ENCODE measurements around the gene PRDX5. TPM values are rescaled to one million over a fixed set of nuclear protein-coding genes. Genes with fewer than 3 reads are reported as not detected.

The PRDX5 gene
- total RNA-seq, 1 experiment from 2014 or later = 228 TPM

- H2BK12ac ChIP-seq (ENCODE audit: insufficient read length, low read depth, low read length) = no peak overlapping the region
- no peaks in the 10 kb centered on the region for H3K79me2 ChIP-seq (ENCODE audit: insufficient read depth, low read length)
- Mint-ChIP-seq H3K27me3 (ENCODE audit: low read depth) (no peaks in the 10 kb centered on the region), H3K36me3 (ENCODE audit: insufficient read depth in 1 of 3, low read depth in 3 of 3) (no peaks in the 10 kb centered on the region; a peak in 1 of 7 replicates), H3K4me1 (peaks cover 14 to 29% of the 10 kb centered on the region in 2 experiments), H3K4me3 (no peak overlapping the region), H3K27ac (peak overlapping the region in 2 of 3 experiments; percentile 44; a peak in 1 of 7 replicates), H3K9me3 (no peaks in the 10 kb centered on the region)
- H3K23me2 ChIP-seq (ENCODE audit: insufficient read length, low read depth, low read length, poor library complexity, severe bottlenecking) = peaks cover 4% of the 10 kb centered on the region
- TF ChIP-seq, protein P1, sequence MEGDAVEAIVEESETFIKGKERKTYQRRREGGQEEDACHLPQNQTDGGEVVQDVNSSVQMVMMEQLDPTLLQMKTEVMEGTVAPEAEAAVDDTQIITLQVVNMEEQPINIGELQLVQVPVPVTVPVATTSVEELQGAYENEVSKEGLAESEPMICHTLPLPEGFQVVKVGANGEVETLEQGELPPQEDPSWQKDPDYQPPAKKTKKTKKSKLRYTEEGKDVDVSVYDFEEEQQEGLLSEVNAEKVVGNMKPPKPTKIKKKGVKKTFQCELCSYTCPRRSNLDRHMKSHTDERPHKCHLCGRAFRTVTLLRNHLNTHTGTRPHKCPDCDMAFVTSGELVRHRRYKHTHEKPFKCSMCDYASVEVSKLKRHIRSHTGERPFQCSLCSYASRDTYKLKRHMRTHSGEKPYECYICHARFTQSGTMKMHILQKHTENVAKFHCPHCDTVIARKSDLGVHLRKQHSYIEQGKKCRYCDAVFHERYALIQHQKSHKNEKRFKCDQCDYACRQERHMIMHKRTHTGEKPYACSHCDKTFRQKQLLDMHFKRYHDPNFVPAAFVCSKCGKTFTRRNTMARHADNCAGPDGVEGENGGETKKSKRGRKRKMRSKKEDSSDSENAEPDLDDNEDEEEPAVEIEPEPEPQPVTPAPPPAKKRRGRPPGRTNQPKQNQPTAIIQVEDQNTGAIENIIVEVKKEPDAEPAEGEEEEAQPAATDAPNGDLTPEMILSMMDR (conservative IDR thresholded peaks at IDR 0.05) = no peak
- H2AK5ac ChIP-seq (ENCODE audit: insufficient read length, low read length) = no peak overlapping the region
- H2BK15ac ChIP-seq (ENCODE audit: low read depth, low read length) = no peak overlapping the region
- no peak overlapping the region for H4K91ac ChIP-seq (ENCODE audit: insufficient read length, low read depth, low read length)
- H2AFZ ChIP-seq (ENCODE audit: low read length) = no peak overlapping the region
- H3K56ac ChIP-seq (ENCODE audit: insufficient read length, low read depth, low read length) = no peak overlapping the region
- H3K23ac ChIP-seq (ENCODE audit: insufficient read length, low read depth, low read length) = no peak overlapping the region
- H4K20me1 ChIP-seq (ENCODE audit: control insufficient read depth, insufficient read depth, insufficient read length) = no peaks in the 10 kb centered on the region
- no peak overlapping the region for H2BK5ac ChIP-seq (ENCODE audit: insufficient read length, low read length)
- DNase-seq = no peak
- H3K9ac ChIP-seq (ENCODE audit: extremely low read depth, insufficient read length, low read length) = no peak overlapping the region
- H3K79me1 ChIP-seq (ENCODE audit: insufficient read depth, low read depth, low read length, poor library complexity, severe bottlenecking) = no peaks in the 10 kb centered on the region
- H3K27ac ChIP-seq (ENCODE audit: insufficient read length, low read depth, low read length) = no peak overlapping the region
- no peak overlapping the region for H2BK120ac ChIP-seq (ENCODE audit: low read depth, low read length, poor library complexity, severe bottlenecking)
- no peaks in the 10 kb centered on the region for H3K9me3 ChIP-seq (ENCODE audit: control insufficient read depth, low read depth, low read length)
- H3T11ph ChIP-seq (ENCODE audit: low read length) = no peak overlapping the region
- H3K14ac ChIP-seq (ENCODE audit: insufficient read depth, low read length) = no peak overlapping the region
- no peaks in the 10 kb centered on the region; the same call in 1 of the 2 replicates for H3K27me3 ChIP-seq (ENCODE audit: insufficient read depth, low read length)
- peaks cover 2% of the 10 kb centered on the region; the same call in 1 of the 2 replicates for H3K4me1 ChIP-seq (ENCODE audit: insufficient read depth, low read length)
- H3K18ac ChIP-seq (ENCODE audit: insufficient read length, low read depth, low read length) = no peak overlapping the region
- no peak overlapping the region for H4K5ac ChIP-seq (ENCODE audit: insufficient read length, low read depth, low read length)
- WGBS (ENCODE audit: extremely low coverage, insufficient read length, low lambda C conversion rate) = no CpG with 5 or more reads among the region's 20 CpGs
- H3K4me2 ChIP-seq (ENCODE audit: insufficient read depth, insufficient read length, low read length) = no peak overlapping the region
- H4K8ac ChIP-seq (replicated peaks; ENCODE audit: insufficient read length, low read depth, low read length) = no peak overlapping the region
- no peak overlapping the region for H3K4ac ChIP-seq (ENCODE audit: low read depth, low read length)
- H2BK20ac ChIP-seq (ENCODE audit: low read depth, low read length, poor library complexity, severe bottlenecking) = no peak overlapping the region
Measured at GRCh38 chr11:64353715-64354506, 36.0 kb downstream of the PRDX5 start.
